Nephron progenitor cell (in vitro differentiated cells): Measurements from ENCODE around the gene CDKN1A.

ENCODE experiments used
- DNase-seq: peaks from one replicate; pipeline ENCODE4 v3.0.0; 2021
- H3K27ac Mint-ChIP-seq: 2 replicates; pipeline ENCODE4 v1.8.0; 2021; ENCODE audit warnings: mild to moderate bottlenecking, moderate library complexity, mixed read lengths
- H3K27me3 Mint-ChIP-seq: 2 replicates; pipeline ENCODE4 v1.8.0; 2021; ENCODE audit warnings: mild to moderate bottlenecking, low read depth, mixed read lengths; ENCODE audit not compliant: poor library complexity
- H3K36me3 Mint-ChIP-seq: 2 replicates; pipeline ENCODE4 v1.8.0; 2021; ENCODE audit warnings: low read depth, mixed read lengths
- H3K4me1 Mint-ChIP-seq: 2 replicates; pipeline ENCODE4 v1.8.0; 2021; ENCODE audit warnings: mixed read lengths
- H3K4me3 Mint-ChIP-seq: 2 replicates; pipeline ENCODE4 v1.8.0; 2021; ENCODE audit warnings: mild to moderate bottlenecking, moderate library complexity, mixed read lengths
- H3K9me3 Mint-ChIP-seq: 2 replicates; pipeline ENCODE4 v1.8.0; 2021; ENCODE audit warnings: mild to moderate bottlenecking, moderate library complexity, mixed read lengths
- CTCF ChIP-seq: fragments of 200-600 bp; sonication (generic); IDR thresholded peaks from 2 replicates; pipeline ENCODE4 v1.5.0; 2021; ENCODE audit warnings: antibody characterized with exemption

The CDKN1A gene

GRCh38 chr6:36676141-36677058 is 2.1 kb upstream of the CDKN1A start:
- Mint-ChIP-seq H3K36me3 (no peaks in the 10 kb centered on the region), H3K4me3 (peak overlapping the region; percentile 77), H3K27me3 (peaks cover 8% of the 10 kb centered on the region), H3K9me3 (no peaks in the 10 kb centered on the region), H3K27ac (peak overlapping the region; percentile 95), H3K4me1 (peaks cover 57% of the 10 kb centered on the region)
- no peak for DNase-seq
- TF ChIP-seq CTCF = no peak

GRCh38 chr6:36677059-36677749 is 1.3 kb upstream of the CDKN1A start:
- Mint-ChIP-seq H3K4me3 (peak overlapping the region; percentile 82), H3K27ac (peak overlapping the region; percentile 92), H3K27me3 (peaks cover 8% of the 10 kb centered on the region), H3K4me1 (peaks cover 60% of the 10 kb centered on the region), H3K36me3 (no peaks in the 10 kb centered on the region), H3K9me3 (no peaks in the 10 kb centered on the region)
- DNase-seq = no peak
- no peak for TF ChIP-seq CTCF

GRCh38 chr6:36677753-36678487 is 594 bp upstream of the CDKN1A start:
- Mint-ChIP-seq H3K4me1 (peaks cover 64% of the 10 kb centered on the region), H3K36me3 (no peaks in the 10 kb centered on the region), H3K27me3 (peaks cover 8% of the 10 kb centered on the region), H3K9me3 (no peaks in the 10 kb centered on the region), H3K4me3 (peak overlapping the region; percentile 82), H3K27ac (peak overlapping the region; percentile 68)
- TF ChIP-seq CTCF = no peak
- no peak for DNase-seq

- Mint-ChIP-seq H3K9me3 (no peaks in the 10 kb centered on the region), H3K27ac (peak overlapping the region; percentile 42), H3K4me1 (peaks cover 65% of the 10 kb centered on the region), H3K4me3 (peak overlapping the region; percentile 96), H3K27me3 (peaks cover 11% of the 10 kb centered on the region), H3K36me3 (peaks cover 11% of the 10 kb centered on the region)
- no peak for TF ChIP-seq CTCF
- DNase-seq = peak; percentile 60
Observed at GRCh38 chr6:36679043-36679833, 724 bp downstream of the CDKN1A start.

GRCh38 chr6:36682328-36683144 is 4.0 kb downstream of the CDKN1A start:
- Mint-ChIP-seq H3K36me3 (peaks cover 41% of the 10 kb centered on the region), H3K9me3 (no peaks in the 10 kb centered on the region), H3K27ac (peak overlapping the region; percentile 81), H3K4me1 (peaks cover 43% of the 10 kb centered on the region), H3K4me3 (peak overlapping the region; percentile 71), H3K27me3 (peaks cover 19% of the 10 kb centered on the region)
- DNase-seq = no peak
- no peak for TF ChIP-seq CTCF
